ENCODE measurements around the gene PDE1A.
"Not testable (repeated sequence)": the region's sequence is repeated elsewhere in the genome, so short reads cannot be mapped to it uniquely, and the experiment has no call there.

Gene PDE1A

GRCh38 chr2:182404975-182405561 is 21.8 kb downstream of the PDE1A start:
- no peak for DNase-seq

- DNase-seq = no peak
Observed at GRCh38 chr2:182404092-182404491, 22.7 kb downstream of the PDE1A start.

- no peak for DNase-seq
Observed at GRCh38 chr2:182393270-182393760, 33.5 kb downstream of the PDE1A start.

- no peak for DNase-seq
Observed at GRCh38 chr2:182391443-182391842, 35.4 kb downstream of the PDE1A start.

- DNase-seq = not testable (repeated sequence)
Observed at GRCh38 chr2:182386267-182386880, 40.5 kb downstream of the PDE1A start.

GRCh38 chr2:182384860-182385259 is 42.0 kb downstream of the PDE1A start:
- DNase-seq = no peak

GRCh38 chr2:182381225-182381624 is 45.6 kb downstream of the PDE1A start:
- DNase-seq = no peak

GRCh38 chr2:182379241-182379640 is 47.6 kb downstream of the PDE1A start:
- DNase-seq = no peak

- DNase-seq = no peak
Observed at GRCh38 chr2:182378759-182379158, 48.1 kb downstream of the PDE1A start.

GRCh38 chr2:182377467-182377866 is 49.4 kb downstream of the PDE1A start:
- DNase-seq = no peak

GRCh38 chr2:182375862-182376261 is 51.0 kb downstream of the PDE1A start:
- no peak for DNase-seq

- no peak for DNase-seq
Observed at GRCh38 chr2:182372661-182373060, 54.2 kb downstream of the PDE1A start.

GRCh38 chr2:182368996-182369395 is 57.8 kb downstream of the PDE1A start:
- no peak for DNase-seq

GRCh38 chr2:182368446-182368845 is 58.4 kb downstream of the PDE1A start:
- no peak for DNase-seq

- DNase-seq = no peak
Observed at GRCh38 chr2:182367401-182367800, 59.4 kb downstream of the PDE1A start.

GRCh38 chr2:182366628-182367027 is 60.2 kb downstream of the PDE1A start:
- DNase-seq = no peak

- no peak for DNase-seq
Observed at GRCh38 chr2:182365855-182366254, 61.0 kb downstream of the PDE1A start.

GRCh38 chr2:182361477-182361876 is 65.4 kb downstream of the PDE1A start:
- no peak for DNase-seq

- no peak for DNase-seq
Observed at GRCh38 chr2:182360663-182361260, 66.1 kb downstream of the PDE1A start.

GRCh38 chr2:182359990-182360662 is 66.7 kb downstream of the PDE1A start:
- no peak for DNase-seq

- no peak for DNase-seq
Observed at GRCh38 chr2:182359027-182359989, 67.5 kb downstream of the PDE1A start.

GRCh38 chr2:182358601-182359000 is 68.2 kb downstream of the PDE1A start:
- no peak for DNase-seq

- DNase-seq = no peak
Observed at GRCh38 chr2:182355815-182356214, 71.0 kb downstream of the PDE1A start.
